Keratinocyte (primary cell): Measurements from ENCODE around the gene CDKL5.

Experiments used
- EZH2 ChIP-seq: IDR thresholded peaks from one replicate; pipeline ENCODE4 v1.6.1; 2012; ENCODE audit warnings: inconsistent platforms, mild to moderate bottlenecking, low read length, moderate library complexity
- TF ChIP-seq, protein P1 (sequence below), 3 experiments: IDR thresholded peaks in 1 of 3; conservative IDR thresholded peaks in 1 of 3; optimal IDR thresholded peaks in 1 of 3; 2 replicates in 2 of 3; 3 replicates in 1 of 3; pipeline versions ENCODE3 to v1.5.1; 2011; ENCODE audit warnings: low read length in 3 of 3, mild to moderate bottlenecking in 3 of 3, moderate library complexity in 2 of 3, control low read depth in 1 of 3, inconsistent platforms in 1 of 3; ENCODE audit not compliant: insufficient read depth in 2 of 3; ENCODE audit errors: extremely low read depth in 1 of 3

DNA sequence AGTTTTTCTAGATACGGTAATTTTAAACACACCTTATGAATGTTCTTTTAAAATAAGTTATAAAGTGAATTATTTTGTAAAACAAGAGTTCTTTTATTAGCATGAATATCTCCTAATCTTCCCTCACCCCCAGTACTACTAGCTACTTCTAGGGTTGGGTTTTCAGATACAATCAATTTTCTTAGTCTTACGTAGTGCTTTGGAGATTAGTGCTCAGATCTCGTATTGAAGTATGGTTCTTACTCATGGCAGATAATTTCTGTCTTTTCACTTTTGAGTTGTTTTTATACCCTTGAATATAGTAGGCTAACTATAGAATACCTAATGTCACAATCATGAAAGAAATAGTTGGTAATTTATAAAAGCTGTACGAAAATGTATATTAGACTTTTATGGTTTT, 43.2 kb downstream of the CDKL5 start:
- TF ChIP-seq, protein P1, sequence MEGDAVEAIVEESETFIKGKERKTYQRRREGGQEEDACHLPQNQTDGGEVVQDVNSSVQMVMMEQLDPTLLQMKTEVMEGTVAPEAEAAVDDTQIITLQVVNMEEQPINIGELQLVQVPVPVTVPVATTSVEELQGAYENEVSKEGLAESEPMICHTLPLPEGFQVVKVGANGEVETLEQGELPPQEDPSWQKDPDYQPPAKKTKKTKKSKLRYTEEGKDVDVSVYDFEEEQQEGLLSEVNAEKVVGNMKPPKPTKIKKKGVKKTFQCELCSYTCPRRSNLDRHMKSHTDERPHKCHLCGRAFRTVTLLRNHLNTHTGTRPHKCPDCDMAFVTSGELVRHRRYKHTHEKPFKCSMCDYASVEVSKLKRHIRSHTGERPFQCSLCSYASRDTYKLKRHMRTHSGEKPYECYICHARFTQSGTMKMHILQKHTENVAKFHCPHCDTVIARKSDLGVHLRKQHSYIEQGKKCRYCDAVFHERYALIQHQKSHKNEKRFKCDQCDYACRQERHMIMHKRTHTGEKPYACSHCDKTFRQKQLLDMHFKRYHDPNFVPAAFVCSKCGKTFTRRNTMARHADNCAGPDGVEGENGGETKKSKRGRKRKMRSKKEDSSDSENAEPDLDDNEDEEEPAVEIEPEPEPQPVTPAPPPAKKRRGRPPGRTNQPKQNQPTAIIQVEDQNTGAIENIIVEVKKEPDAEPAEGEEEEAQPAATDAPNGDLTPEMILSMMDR (optimal IDR thresholded peaks at IDR 0.05 in 1 of 3, IDR thresholded peaks at IDR 0.05 in 1 of 3, conservative IDR thresholded peaks at IDR 0.05 in 1 of 3; ENCODE audit: extremely low read depth in 1 of 3, insufficient read depth in 2 of 3, low read length in 3 of 3) = no peak
- no peak for TF ChIP-seq EZH2
